WTC11 (cell line): Measurements from ENCODE around the gene PARVG. TPM values are rescaled to one million over a fixed set of nuclear protein-coding genes. Genes with fewer than 3 reads are reported as not detected.

ENCODE experiments used
- ATAC-seq: fragments of 200-7000 bp; cut with Tn5 transposase; 2 replicates; pipeline ENCODE4 v1.10.0; 2021; ENCODE audit warnings: mild to moderate bottlenecking, moderate library complexity
- CTCF ChIA-PET: fragments of 300-600 bp; sonication (Branson Sonifier 250); formaldehyde crosslinking; loops from one replicate; lab custom pipeline; 2021; ENCODE audit warnings: antibody characterized with exemption; lab: Charles Lee
- POLR2A ChIA-PET: fragments of 350-600 bp; sonication (Branson Sonifier 250); formaldehyde crosslinking; loops from one replicate; lab custom pipeline; 2021; ENCODE audit warnings: antibody characterized with exemption; lab: Charles Lee
- DNase-seq: peaks from one replicate; pipeline ENCODE4 v3.0.0; 2021; ENCODE audit warnings: low spot score
- H3K27ac Mint-ChIP-seq: 2 replicates; pipeline ENCODE4 v1.8.0; 2021; ENCODE audit warnings: mixed read lengths
- H3K27me3 Mint-ChIP-seq: 2 replicates; pipeline ENCODE4 v1.8.0; 2021; ENCODE audit warnings: low read depth, mild to moderate bottlenecking, moderate library complexity, mixed read lengths
- H3K36me3 Mint-ChIP-seq: 2 replicates; pipeline ENCODE4 v1.8.0; 2021; ENCODE audit warnings: mixed read lengths
- H3K4me1 Mint-ChIP-seq: 2 replicates; pipeline ENCODE4 v1.8.0; 2022; ENCODE audit warnings: mixed read lengths
- H3K4me3 Mint-ChIP-seq: 2 replicates; pipeline ENCODE4 v1.8.0; 2021; ENCODE audit warnings: mild to moderate bottlenecking, moderate library complexity, mixed read lengths
- H3K9me3 Mint-ChIP-seq: 2 replicates; pipeline ENCODE4 v1.8.0; 2021; ENCODE audit warnings: mixed read lengths
- ATF1 ChIP-seq: sonication (generic); formaldehyde crosslinking; IDR thresholded peaks from 2 replicates; pipeline ENCODE4 v1.8.1; 2023; ENCODE audit warnings: mild to moderate bottlenecking, moderate library complexity, missing genetic modification reagents
- CREM ChIP-seq: sonication (generic); formaldehyde crosslinking; IDR thresholded peaks from 2 replicates; pipeline ENCODE4 v1.8.1; 2022; ENCODE audit warnings: mild to moderate bottlenecking, missing genetic modification reagents, moderate library complexity
- ERG ChIP-seq: fragments of 250-450 bp; sonication (Bioruptor Pico); IDR thresholded peaks from 2 replicates; pipeline ENCODE4 v1.8.0; 2021; ENCODE audit warnings: mild to moderate bottlenecking
- ETV6 ChIP-seq: sonication (generic); formaldehyde crosslinking; IDR thresholded peaks from 2 replicates; pipeline ENCODE4 v1.8.1; 2022; ENCODE audit warnings: mild to moderate bottlenecking, missing genetic modification reagents
- FOXP1 ChIP-seq: sonication (generic); formaldehyde crosslinking; IDR thresholded peaks from 2 replicates; pipeline ENCODE4 v1.8.0; 2022; ENCODE audit warnings: missing genetic modification reagents, mild to moderate bottlenecking, moderate library complexity, borderline replicate concordance
- FOXP4 ChIP-seq: sonication (generic); formaldehyde crosslinking; IDR thresholded peaks from 2 replicates; pipeline ENCODE4 v1.8.0; 2022; ENCODE audit warnings: mild to moderate bottlenecking, missing genetic modification reagents
- GTF2I ChIP-seq: fragments of 250-450 bp; sonication (Bioruptor Pico); conservative IDR thresholded peaks from 2 replicates; pipeline ENCODE4 v1.4.0; 2021; ENCODE audit warnings: mild to moderate bottlenecking
- JAZF1 ChIP-seq: fragments of 250-450 bp; sonication (Bioruptor Pico); IDR thresholded peaks from 2 replicates; pipeline ENCODE4 v1.9.0; 2021; ENCODE audit warnings: moderate library complexity, mild to moderate bottlenecking, inconsistent platforms
- KAT7 ChIP-seq: sonication (generic); formaldehyde crosslinking; IDR thresholded peaks from 2 replicates; pipeline ENCODE4 v1.8.1; 2023; ENCODE audit warnings: missing genetic modification reagents, mild to moderate bottlenecking, borderline replicate concordance
- MLX ChIP-seq: sonication (generic); formaldehyde crosslinking; IDR thresholded peaks from 2 replicates; pipeline ENCODE4 v1.8.1; 2023; ENCODE audit warnings: mild to moderate bottlenecking, missing genetic modification reagents, moderate library complexity
- NR1H2 ChIP-seq: sonication (generic); formaldehyde crosslinking; IDR thresholded peaks from 2 replicates; pipeline ENCODE4 v1.9.0; 2021; ENCODE audit warnings: mild to moderate bottlenecking, moderate library complexity, missing genetic modification reagents
- PRRX2 ChIP-seq: fragments of 250-450 bp; sonication (Bioruptor Pico); IDR thresholded peaks from 2 replicates; pipeline ENCODE4 v1.8.0; 2021; ENCODE audit warnings: mild to moderate bottlenecking
- SMAD4 ChIP-seq: sonication (generic); formaldehyde crosslinking; IDR thresholded peaks from 2 replicates; pipeline ENCODE4 v1.8.0; 2022; ENCODE audit warnings: mild to moderate bottlenecking, missing genetic modification reagents
- ZNF317 ChIP-seq: sonication (generic); formaldehyde crosslinking; IDR thresholded peaks from 2 replicates; pipeline ENCODE4 v1.8.1; 2023; ENCODE audit warnings: low read depth, mild to moderate bottlenecking, moderate library complexity, missing genetic modification reagents, borderline replicate concordance
- ZNF416 ChIP-seq: fragments of 250-450 bp; sonication (Bioruptor Pico); IDR thresholded peaks from 2 replicates; pipeline ENCODE4 v1.9.0; 2021; ENCODE audit warnings: mild to moderate bottlenecking, inconsistent platforms
- ZNF423 ChIP-seq: fragments of 250-450 bp; sonication (Bioruptor Pico); IDR thresholded peaks from 2 replicates; pipeline ENCODE4 v2.1.2; 2022; ENCODE audit warnings: mild to moderate bottlenecking, moderate library complexity
- ZNF512 ChIP-seq: sonication (generic); formaldehyde crosslinking; IDR thresholded peaks from 2 replicates; pipeline ENCODE4 v1.8.1; 2022; ENCODE audit warnings: missing genetic modification reagents, borderline replicate concordance
- total RNA-seq: library from RNA; stranded (reverse); gene quantifications from 3 replicates; pipeline ENCODE4 v1.2.3, GENCODE V29; 2021

The PARVG gene
- total RNA-seq, 1 experiment from 2014 or later, result 0.94 TPM

- TF ChIP-seq FOXP1 (CRISPR knock-in tag) (no peak), ZNF317 (CRISPR knock-in tag) (no peak), KAT7 (no peak), ETV6 (CRISPR knock-in tag) (no peak), GTF2I (no peak), ZNF512 (CRISPR knock-in tag) (no peak), SMAD4 (no peak), ERG (no peak), ATF1 (CRISPR knock-in tag) (no peak), MLX (CRISPR knock-in tag) (no peak), JAZF1 (CRISPR knock-in tag) (no peak)
- TF ChIP-seq, all 79 proteins: peak for 0
Measured at GRCh38 chr22:44247346-44247745, 66.6 kb downstream of the PARVG start (continued).

- ATAC-seq, result no peak
- CTCF ChIA-PET, result no interaction called here
- TF ChIP-seq CREM (CRISPR knock-in tag) (no peak), FOXP4 (CRISPR knock-in tag) (no peak), NR1H2 (CRISPR knock-in tag) (no peak), PRRX2 (CRISPR knock-in tag) (no peak), ERG (no peak), ZNF416 (CRISPR knock-in tag) (no peak), ZNF423 (CRISPR knock-in tag) (no peak)
- Mint-ChIP-seq H3K4me1 (no peaks in the 10 kb centered on the region), H3K27me3 (no peaks in the 10 kb centered on the region), H3K36me3 (peaks cover 26% of the 10 kb centered on the region), H3K27ac (no peak overlapping the region), H3K9me3 (peaks cover 39% of the 10 kb centered on the region), H3K4me3 (no peak overlapping the region)
- no peak for DNase-seq
- POLR2A ChIA-PET, result no interaction called here
Measured at GRCh38 chr22:44247923-44248892, 67.5 kb downstream of the PARVG start.
